Panc1 (cell line): ENCODE data around the gene HUNK. TPM values are rescaled to one million over a fixed set of nuclear protein-coding genes. Genes with fewer than 3 reads are reported as not detected.

Experiments
- ATAC-seq: fragments of 200-7000 bp; cut with Tn5 transposase; 2 replicates; pipeline ENCODE4 v1.9.1; 2020; ENCODE audit warnings: mild to moderate bottlenecking, moderate library complexity
- BruUV-seq: library from RNA; stranded (reverse); fragments of 400-500 nt; replicated peaks from 2 replicates; lab custom pipeline; 2021; lab: Mats Ljungman, UMichigan
- CTCF ChIA-PET: fragments of 300-600 bp; sonication (Branson Sonifier 250); formaldehyde crosslinking; loops from one replicate; lab custom pipeline; 2022; ENCODE audit warnings: antibody characterized with exemption; lab: Charles Lee
- POLR2A ChIA-PET: fragments of 300-600 bp; sonication (Branson Sonifier 250); formaldehyde crosslinking; loops from one replicate; lab custom pipeline; 2022; ENCODE audit warnings: antibody characterized with exemption; lab: Charles Lee
- DNase-seq: peaks from one replicate; pipeline ENCODE4 v3.0.0-alpha.2; 2010; ENCODE audit warnings: low read depth, low spot score
- H3K27ac ChIP-seq: 2 replicates; pipeline ENCODE4 v1.5.1; 2011; ENCODE audit warnings: mild to moderate bottlenecking, low read length, inconsistent platforms
- H3K27me3 ChIP-seq: fragments of 200-500 bp; sonication (Bioruptor generic); 2 replicates; pipeline ENCODE4 v1.6.0; 2014; ENCODE audit warnings: low read length, inconsistent platforms; ENCODE audit not compliant: control insufficient read depth, insufficient read depth
- H3K36me3 ChIP-seq: fragments of 200-500 bp; sonication (Bioruptor generic); 2 replicates; pipeline ENCODE4 v1.5.1; 2014; ENCODE audit warnings: inconsistent platforms, mild to moderate bottlenecking, low read length, moderate library complexity; ENCODE audit not compliant: control insufficient read depth, insufficient read depth
- H3K4me1 ChIP-seq: 2 replicates; pipeline ENCODE4 v1.5.1; 2011; ENCODE audit warnings: inconsistent platforms, mild to moderate bottlenecking, low read length, moderate library complexity; ENCODE audit not compliant: control insufficient read depth, insufficient read depth
- H3K4me3 ChIP-seq, 2 experiments: 2 replicates each; pipeline ENCODE4 v1.5.1; 2011 to 2012; ENCODE audit warnings: low read depth in 2 of 2, low read length in 2 of 2, mild to moderate bottlenecking in 2 of 2, inconsistent platforms in 1 of 2, moderate library complexity in 1 of 2
- H3K9me3 ChIP-seq: fragments of 200-500 bp; sonication (Bioruptor generic); 2 replicates; pipeline ENCODE4 v1.5.1; 2014; ENCODE audit warnings: low read depth, mild to moderate bottlenecking, inconsistent platforms, low read length, moderate library complexity; ENCODE audit not compliant: control insufficient read depth, insufficient read depth
- CTCF ChIP-seq: fragments of 450-650 bp; IDR thresholded peaks from 2 replicates; pipeline ENCODE4 v1.5.1; 2017; ENCODE audit warnings: mild to moderate bottlenecking
- POLR2AphosphoS5 ChIP-seq: IDR thresholded peaks from 2 replicates; pipeline ENCODE4 v1.6.1; 2012; ENCODE audit warnings: mild to moderate bottlenecking, low read depth, low read length, moderate library complexity
- REST ChIP-seq, 2 experiments: IDR thresholded peaks; 2 replicates each; pipeline ENCODE4 v1.6.1; 2011 to 2012; ENCODE audit warnings: low read depth in 2 of 2, control low read depth in 1 of 2, low read length in 1 of 2, mild to moderate bottlenecking in 1 of 2, moderate library complexity in 1 of 2; ENCODE audit not compliant: insufficient read depth in 1 of 2
- SIN3A ChIP-seq: IDR thresholded peaks from 2 replicates; pipeline ENCODE4 v1.6.1; 2012; ENCODE audit warnings: low read depth, mild to moderate bottlenecking, low read length, moderate library complexity, borderline replicate concordance; ENCODE audit not compliant: insufficient read depth
- TCF7L2 ChIP-seq: IDR thresholded peaks from 2 replicates; pipeline ENCODE4 v1.6.1; 2011; ENCODE audit warnings: mild to moderate bottlenecking, low read depth, low read length, inconsistent platforms
- in situ Hi-C: cut with HindIII; loops from 2 replicates; pipeline ENCODE4 v1.10.0; 2016; ENCODE audit warnings: low sequenced_read_pairs, low pct_unique_long_range_greater_than_20kb
- intact Hi-C: fragments of 100-400 bp; cut with micrococcal nuclease; formaldehyde crosslinking; loops from one replicate; pipeline ENCODE4 v1.10.0; 2022; ENCODE audit not compliant: unreplicated experiment
- total RNA-seq: library from RNA; stranded (reverse); gene quantifications from one replicate; pipeline ENCODE4 v1.2.1, GENCODE V29; 2021; ENCODE audit not compliant: unreplicated experiment

Gene HUNK
- total RNA-seq, 1 experiment from 2014 or later, result 0.05 TPM

GRCh38 chr21:31972622-31973021 lies 99.8 kb downstream of the HUNK start:
- ATAC-seq (no peak), DNase-seq (no peak)
- CTCF ChIA-PET, result no interaction called here
- Histone ChIP-seq H3K9me3 (no peaks in the 10 kb centered on the region), H3K27ac (no peak overlapping the region), H3K4me3 (no peak overlapping the region), H3K4me1 (no peaks in the 10 kb centered on the region), H3K36me3 (no peaks in the 10 kb centered on the region), H3K27me3 (peaks cover 5% of the 10 kb centered on the region; the same call in 1 of the 2 replicates)
- POLR2A ChIA-PET, result no interaction called here
- no TSS peak for BruUV-seq
- TF ChIP-seq SIN3A (no peak), POLR2AphosphoS5 (no peak), TCF7L2 (no peak), REST (IDR thresholded peaks at IDR 0.05; ENCODE audit: insufficient read depth in 1 of 2, low read depth in 2 of 2, low read length in 1 of 2) (no peak), CTCF (no peak)
- intact Hi-C loops (no loop called here), in situ Hi-C loops (no loop called here)

GRCh38 chr21:31973402-31973944 lies 100.7 kb downstream of the HUNK start:
- in situ Hi-C loops, result no loop called here
- POLR2A ChIA-PET, result no interaction called here
- BruUV-seq, result no TSS peak

More at GRCh38 chr21:31973402-31973944, 100.7 kb downstream of the HUNK start:
- Histone ChIP-seq H3K27me3 (peaks cover 5% of the 10 kb centered on the region; the same call in 1 of the 2 replicates), H3K27ac (no peak overlapping the region), H3K9me3 (no peaks in the 10 kb centered on the region), H3K4me1 (no peaks in the 10 kb centered on the region), H3K4me3 (no peak overlapping the region), H3K36me3 (no peaks in the 10 kb centered on the region)
- TF ChIP-seq SIN3A (no peak), REST (IDR thresholded peaks at IDR 0.05; ENCODE audit: insufficient read depth in 1 of 2, low read depth in 2 of 2, low read length in 1 of 2) (no peak), POLR2AphosphoS5 (no peak), CTCF (no peak), TCF7L2 (no peak)
- DNase-seq (no peak), ATAC-seq (no peak)
- CTCF ChIA-PET, result no interaction called here
- intact Hi-C loops, result no loop called here
